Fibroblast of villous mesenchyme (primary cell): ENCODE data around the gene TULP4. TPM values are rescaled to one million over a fixed set of nuclear protein-coding genes. Genes with fewer than 3 reads are reported as not detected.
"Not testable (repeated sequence)": the region's sequence is repeated elsewhere in the genome, so short reads cannot be mapped to it uniquely, and the experiment has no call there.

ENCODE experiments used
- DNase-seq: peaks from one replicate; pipeline ENCODE4 v3.0.0-alpha.2; 2010; ENCODE audit warnings: low read depth
- H3K4me3 ChIP-seq: 2 replicates; pipeline ENCODE4 v1.5.1; 2011; ENCODE audit warnings: low read depth, mild to moderate bottlenecking, low read length
- total RNA-seq: library from RNA; depleted of rRNA; stranded (reverse); fragments of >200 nt; gene quantifications from 2 replicates; pipeline ENCODE4 v1.2.3, GENCODE V29; 2012
- TF ChIP-seq, protein P1 (sequence below): IDR thresholded peaks from 2 replicates; pipeline ENCODE4 v1.5.1; 2012; ENCODE audit warnings: low read depth, mild to moderate bottlenecking, low read length; ENCODE audit not compliant: insufficient read depth

The TULP4 gene
- total RNA-seq, 1 donor, result 120 TPM

- H3K4me3 ChIP-seq, result no peak overlapping the region
- DNase-seq, result no peak
- TF ChIP-seq, protein P1, sequence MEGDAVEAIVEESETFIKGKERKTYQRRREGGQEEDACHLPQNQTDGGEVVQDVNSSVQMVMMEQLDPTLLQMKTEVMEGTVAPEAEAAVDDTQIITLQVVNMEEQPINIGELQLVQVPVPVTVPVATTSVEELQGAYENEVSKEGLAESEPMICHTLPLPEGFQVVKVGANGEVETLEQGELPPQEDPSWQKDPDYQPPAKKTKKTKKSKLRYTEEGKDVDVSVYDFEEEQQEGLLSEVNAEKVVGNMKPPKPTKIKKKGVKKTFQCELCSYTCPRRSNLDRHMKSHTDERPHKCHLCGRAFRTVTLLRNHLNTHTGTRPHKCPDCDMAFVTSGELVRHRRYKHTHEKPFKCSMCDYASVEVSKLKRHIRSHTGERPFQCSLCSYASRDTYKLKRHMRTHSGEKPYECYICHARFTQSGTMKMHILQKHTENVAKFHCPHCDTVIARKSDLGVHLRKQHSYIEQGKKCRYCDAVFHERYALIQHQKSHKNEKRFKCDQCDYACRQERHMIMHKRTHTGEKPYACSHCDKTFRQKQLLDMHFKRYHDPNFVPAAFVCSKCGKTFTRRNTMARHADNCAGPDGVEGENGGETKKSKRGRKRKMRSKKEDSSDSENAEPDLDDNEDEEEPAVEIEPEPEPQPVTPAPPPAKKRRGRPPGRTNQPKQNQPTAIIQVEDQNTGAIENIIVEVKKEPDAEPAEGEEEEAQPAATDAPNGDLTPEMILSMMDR, result no peak
Observed at GRCh38 chr6:158465747-158466146, 153.5 kb downstream of the TULP4 start.

DNA sequence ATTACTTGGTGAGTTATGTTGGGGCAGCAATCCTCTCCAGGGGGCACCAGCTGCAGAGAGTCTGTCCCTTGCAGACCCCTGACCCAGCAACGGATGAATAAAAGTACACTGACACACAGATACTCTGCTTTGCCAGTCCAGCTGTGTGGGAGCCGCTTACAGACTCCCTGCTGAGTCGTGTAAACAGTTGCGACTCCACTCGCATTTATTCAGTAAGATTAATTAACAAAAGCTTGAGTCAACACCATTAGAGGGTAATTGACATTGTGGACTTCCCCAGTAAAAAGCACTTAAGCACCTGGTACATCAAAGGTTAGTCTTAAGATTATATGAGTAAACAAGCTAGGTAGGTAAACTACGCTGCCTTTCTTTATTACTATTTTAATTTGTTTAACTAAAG lies 155.7 kb downstream of the TULP4 start:
- DNase-seq, result no peak
- H3K4me3 ChIP-seq, result no peak overlapping the region
- TF ChIP-seq, protein P1, result no peak

GRCh38 chr6:158468666-158469065 lies 156.4 kb downstream of the TULP4 start:
- TF ChIP-seq, protein P1, result no peak
- DNase-seq, result peak; percentile 61
- no peak overlapping the region for H3K4me3 ChIP-seq

GRCh38 chr6:158470023-158470422 lies 157.8 kb downstream of the TULP4 start:
- H3K4me3 ChIP-seq, DNase-seq: not testable (repeated sequence)

DNA sequence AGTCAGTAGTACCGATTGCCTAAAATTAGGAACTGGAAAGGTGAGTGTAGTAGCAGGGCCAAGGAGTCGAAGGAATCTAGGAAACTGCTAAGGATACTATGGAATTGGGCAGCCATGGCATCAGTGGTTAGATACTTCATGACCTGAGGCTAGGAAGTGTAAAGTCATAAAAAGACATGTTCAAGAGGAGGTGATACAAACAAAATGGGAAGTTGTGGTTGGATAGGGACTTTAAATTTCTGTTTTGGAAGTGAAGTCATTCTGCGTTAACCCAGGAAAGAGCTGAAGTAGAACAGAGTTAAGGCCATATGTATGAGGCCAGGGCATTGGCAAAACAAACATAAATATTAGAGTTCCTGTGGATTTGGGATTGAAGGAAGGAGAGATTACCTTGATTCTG lies 159.1 kb downstream of the TULP4 start:
- H3K4me3 ChIP-seq, result no peak overlapping the region
- TF ChIP-seq, protein P1, result no peak
- DNase-seq, result no peak

DNA sequence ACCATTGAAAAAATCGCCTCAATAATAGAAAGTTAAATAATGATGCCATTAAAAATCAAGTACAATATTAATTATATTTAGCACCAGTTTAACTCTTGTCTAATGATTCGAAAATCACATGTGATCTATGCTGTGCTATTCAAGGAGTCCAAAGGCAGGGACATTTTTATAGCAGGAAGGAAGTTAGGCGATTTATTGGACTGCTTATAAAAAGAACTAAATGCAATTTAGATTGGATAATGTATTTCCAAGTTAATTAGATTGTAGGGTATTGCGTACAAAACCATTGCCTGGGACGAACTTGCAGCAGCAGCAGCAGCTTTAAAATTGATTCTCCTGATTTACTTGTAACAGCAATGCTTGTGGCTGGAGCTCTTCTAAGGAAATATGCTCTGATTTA lies 160.2 kb downstream of the TULP4 start:
- TF ChIP-seq, protein P1, result no peak
- no peak for DNase-seq
- no peak overlapping the region for H3K4me3 ChIP-seq

- H3K4me3 ChIP-seq, result no peak overlapping the region
- TF ChIP-seq, protein P1, result no peak
- DNase-seq, result peak; percentile 60
Observed at GRCh38 chr6:158474961-158475343, 162.7 kb downstream of the TULP4 start.
